Measurements from ENCODE around the gene CHRNA9. TPM values are rescaled to one million over a fixed set of nuclear protein-coding genes. Genes with fewer than 3 reads are reported as not detected.

Gene CHRNA9
- polyA plus RNA-seq, 2 of the 4 experiments (the other 2 are of a cell fraction): 1.3 to 1.6 TPM

- TF ChIP-seq HES2 (IDR thresholded peaks at IDR 0.05) (no peak), FOSL2 (IDR thresholded peaks at IDR 0.05) (no peak), FOSL2 (CRISPR knock-in tag; IDR thresholded peaks at IDR 0.05) (no peak), NPAS2 (CRISPR knock-in tag; IDR thresholded peaks at IDR 0.05; ENCODE audit: borderline replicate concordance) (no peak), ZNF302 (CRISPR knock-in tag; IDR thresholded peaks at IDR 0.05) (no peak), KDM5A (IDR thresholded peaks at IDR 0.05) (no peak), HEYL (CRISPR knock-in tag; IDR thresholded peaks at IDR 0.05) (no peak), SREBF2 (IDR thresholded peaks at IDR 0.05) (no peak), RNF2 (IDR thresholded peaks at IDR 0.05; ENCODE audit: borderline replicate concordance, low read depth) (no peak), JUNB (IDR thresholded peaks at IDR 0.05) (no peak), MAFK (IDR thresholded peaks at IDR 0.05; ENCODE audit: partially characterized antibody) (no peak), EHF (CRISPR knock-in tag; IDR thresholded peaks at IDR 0.05) (no peak), ZFP36 (IDR thresholded peaks at IDR 0.05; ENCODE audit: borderline replicate concordance, partially characterized antibody) (no peak), GATA3 (IDR thresholded peaks at IDR 0.05; ENCODE audit: borderline replicate concordance) (no peak), HOXB5 (CRISPR knock-in tag; IDR thresholded peaks at IDR 0.05) (no peak), PHF8 (IDR thresholded peaks at IDR 0.05; ENCODE audit: borderline replicate concordance, low read depth) (no peak), BCL3 (IDR thresholded peaks at IDR 0.05) (no peak), TP53 (CRISPR knock-in tag; IDR thresholded peaks at IDR 0.05) (no peak), ZSCAN20 (CRISPR knock-in tag; IDR thresholded peaks at IDR 0.05) (no peak)
- Histone ChIP-seq H3K4me1 (no peaks in the 10 kb centered on the region), H3K9me3 (peaks cover 4% of the 10 kb centered on the region; the same call in 1 of the 3 replicates), H3K27ac (no peak overlapping the region), H3K4me2 (no peak overlapping the region), H3K4me3 (no peak overlapping the region)
- no peak for FAIRE-seq
- no peak for ATAC-seq
- CTCF ChIA-PET: no interaction called here
- POLR2A ChIA-PET: no interaction called here
- 71% methylated on average over 9 of the region's 9 CpGs for WGBS (ENCODE audit: missing lambda C conversion rate)
- DNase-seq (ENCODE audit: low read depth in 1 of 2, low spot score in 1 of 2): no peak
Observed at GRCh38 chr4:40363382-40363920, 28.3 kb downstream of the CHRNA9 start.

GRCh38 chr4:40363945-40364344 is 28.8 kb downstream of the CHRNA9 start:
- ChIA-PET POLR2A (no interaction called here), CTCF (interaction anchor here (0.6 kb wide), 1 partner anchor 405 kb away, joined by 3 read pairs; no protein-coding TSS in a partner anchor)
- H3K4me3 ChIP-seq: no peak overlapping the region
- DNase-seq (ENCODE audit: low read depth in 1 of 2, low spot score in 1 of 2) (no peak), ATAC-seq (no peak), FAIRE-seq (no peak)
- H3K4me1 ChIP-seq: no peaks in the 10 kb centered on the region
- peaks cover 4% of the 10 kb centered on the region; the same call in 1 of the 3 replicates for H3K9me3 ChIP-seq
- H3K27ac ChIP-seq: no peak overlapping the region
- no peak for TF ChIP-seq RFX5 (IDR thresholded peaks at IDR 0.05)
- TF ChIP-seq RAD21 (conservative IDR thresholded peaks at IDR 0.05 in 1 of 2, IDR thresholded peaks at IDR 0.05 in 1 of 2): no peak
- no peak overlapping the region for H3K4me2 ChIP-seq

GRCh38 chr4:40365766-40366165 is 30.6 kb downstream of the CHRNA9 start:
- no peak overlapping the region for H3K27ac ChIP-seq
- POLR2A ChIA-PET: no interaction called here
- TF ChIP-seq GATA3 (IDR thresholded peaks at IDR 0.05; ENCODE audit: borderline replicate concordance): no peak
- no peak for TF ChIP-seq MAX (IDR thresholded peaks at IDR 0.05)
- TF ChIP-seq NPAS2 (CRISPR knock-in tag; IDR thresholded peaks at IDR 0.05; ENCODE audit: borderline replicate concordance): no peak
- TF ChIP-seq E2F6 (IDR thresholded peaks at IDR 0.05; ENCODE audit: borderline replicate concordance, low read depth): no peak
- no peak for TF ChIP-seq RNF2 (IDR thresholded peaks at IDR 0.05; ENCODE audit: borderline replicate concordance, low read depth)
- TF ChIP-seq ATOH8 (CRISPR knock-in tag; IDR thresholded peaks at IDR 0.05; ENCODE audit: low read depth): no peak
- no peak for TF ChIP-seq PBX3 (IDR thresholded peaks at IDR 0.05)
- TF ChIP-seq CEBPB (IDR thresholded peaks at IDR 0.05): no peak
- no peak for TF ChIP-seq NR3C1 (IDR thresholded peaks at IDR 0.05)
- no peak for TF ChIP-seq JUNB (IDR thresholded peaks at IDR 0.05)
- no peak for TF ChIP-seq HMGXB4 (CRISPR knock-in tag; IDR thresholded peaks at IDR 0.05; ENCODE audit: borderline replicate concordance)
- TF ChIP-seq HDAC2 (IDR thresholded peaks at IDR 0.05): no peak
- no peak for TF ChIP-seq POLR2AphosphoS2 (conservative IDR thresholded peaks at IDR 0.05; ENCODE audit: low read length)
- no peak for TF ChIP-seq CHD2 (IDR thresholded peaks at IDR 0.05; ENCODE audit: low read length, partially characterized antibody)

More at GRCh38 chr4:40365766-40366165, 30.6 kb downstream of the CHRNA9 start:
- FAIRE-seq: no peak
- no peak overlapping the region for H3K4me2 ChIP-seq
- peaks cover 4% of the 10 kb centered on the region; the same call in 1 of the 3 replicates for H3K9me3 ChIP-seq
- 89% methylated on average over 2 of the region's 2 CpGs for WGBS (ENCODE audit: missing lambda C conversion rate)
- H3K4me1 ChIP-seq: peaks cover 8% of the 10 kb centered on the region; the same call in 1 of the 3 replicates
- CTCF ChIA-PET: no interaction called here
- H3K4me3 ChIP-seq: no peak overlapping the region
- no peak for ATAC-seq
- DNase-seq (ENCODE audit: low read depth in 1 of 2, low spot score in 1 of 2): no peak
